ENCODE results near the gene IL17RC.

DNA sequence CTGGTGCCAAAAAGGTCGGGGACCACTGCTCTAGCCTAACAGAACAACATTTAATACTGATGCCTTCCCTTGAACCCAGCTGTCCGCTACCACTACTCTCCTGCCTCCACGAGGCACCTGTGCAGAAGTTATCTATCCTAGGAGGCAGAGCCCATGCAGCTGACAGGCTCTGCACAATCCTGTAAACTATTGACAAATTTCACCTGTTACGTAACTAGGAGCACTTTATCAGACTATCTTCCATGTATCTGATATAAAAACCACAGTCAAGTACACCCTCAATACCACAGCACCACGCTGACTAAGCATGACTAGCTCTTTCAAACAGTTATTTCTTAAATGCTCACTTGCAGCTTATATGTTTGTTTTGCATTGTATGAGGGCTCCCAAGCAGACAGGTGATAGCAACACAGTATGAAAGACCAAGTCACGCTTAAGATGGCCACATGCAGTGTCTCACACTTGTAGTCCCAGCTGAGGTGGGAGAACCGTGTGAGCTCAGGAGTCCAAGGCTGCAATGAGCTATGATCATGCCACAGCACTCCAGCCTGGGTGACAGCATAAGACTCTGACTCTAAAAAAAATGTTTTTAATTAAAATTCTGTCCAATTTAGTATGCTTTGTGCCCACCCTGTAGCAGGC lies 4.5 kb upstream of the IL17RC start:
- TF ChIP-seq, protein P1, sequence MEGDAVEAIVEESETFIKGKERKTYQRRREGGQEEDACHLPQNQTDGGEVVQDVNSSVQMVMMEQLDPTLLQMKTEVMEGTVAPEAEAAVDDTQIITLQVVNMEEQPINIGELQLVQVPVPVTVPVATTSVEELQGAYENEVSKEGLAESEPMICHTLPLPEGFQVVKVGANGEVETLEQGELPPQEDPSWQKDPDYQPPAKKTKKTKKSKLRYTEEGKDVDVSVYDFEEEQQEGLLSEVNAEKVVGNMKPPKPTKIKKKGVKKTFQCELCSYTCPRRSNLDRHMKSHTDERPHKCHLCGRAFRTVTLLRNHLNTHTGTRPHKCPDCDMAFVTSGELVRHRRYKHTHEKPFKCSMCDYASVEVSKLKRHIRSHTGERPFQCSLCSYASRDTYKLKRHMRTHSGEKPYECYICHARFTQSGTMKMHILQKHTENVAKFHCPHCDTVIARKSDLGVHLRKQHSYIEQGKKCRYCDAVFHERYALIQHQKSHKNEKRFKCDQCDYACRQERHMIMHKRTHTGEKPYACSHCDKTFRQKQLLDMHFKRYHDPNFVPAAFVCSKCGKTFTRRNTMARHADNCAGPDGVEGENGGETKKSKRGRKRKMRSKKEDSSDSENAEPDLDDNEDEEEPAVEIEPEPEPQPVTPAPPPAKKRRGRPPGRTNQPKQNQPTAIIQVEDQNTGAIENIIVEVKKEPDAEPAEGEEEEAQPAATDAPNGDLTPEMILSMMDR (IDR thresholded peaks at IDR 0.05): no peak
- no peak for TF ChIP-seq POLR2A (IDR thresholded peaks at IDR 0.05)

Measured in Peyer's patch (tissue), 4 donors.